HG03066 (cell line): Measurements from ENCODE around the gene LAMC3.
"Not testable (repeated sequence)": the region's sequence is repeated elsewhere in the genome, so short reads cannot be mapped to it uniquely, and the experiment has no call there.

Experiments used
- ATAC-seq: cut with Tn5 transposase; IDR thresholded peaks from one replicate; pipeline ENCODE4 v1.9.1; 2021; ENCODE audit warnings: low read depth; ENCODE audit not compliant: unreplicated experiment

Gene LAMC3

GRCh38 chr9:131092548-131093440 is 83.8 kb downstream of the LAMC3 start:
- no peak for ATAC-seq

GRCh38 chr9:131094015-131094414 is 85.0 kb downstream of the LAMC3 start:
- ATAC-seq: no peak

- no peak for ATAC-seq
Measured at GRCh38 chr9:131094622-131095021, 85.6 kb downstream of the LAMC3 start.

GRCh38 chr9:131095666-131096268 is 86.8 kb downstream of the LAMC3 start:
- ATAC-seq: no peak

- no peak for ATAC-seq
Measured at GRCh38 chr9:131096269-131097125, 87.5 kb downstream of the LAMC3 start, which contains the start of gene AIF1L. Gene AIF1L (plus strand): TSS chr9:131096531. CDS start chr9:131096630, 99 bp downstream.

- no peak for ATAC-seq
Measured at GRCh38 chr9:131097126-131097947, 88.4 kb downstream of the LAMC3 start.

GRCh38 chr9:131097948-131098278 is 88.9 kb downstream of the LAMC3 start:
- no peak for ATAC-seq

GRCh38 chr9:131098391-131099101 is 89.6 kb downstream of the LAMC3 start:
- no peak for ATAC-seq

GRCh38 chr9:131099102-131099606 is 90.2 kb downstream of the LAMC3 start:
- ATAC-seq: no peak

- not testable (repeated sequence) for ATAC-seq
Measured at GRCh38 chr9:131099845-131100244, 90.9 kb downstream of the LAMC3 start.

- ATAC-seq: no peak
Measured at GRCh38 chr9:131100445-131100844, 91.5 kb downstream of the LAMC3 start.

GRCh38 chr9:131101207-131101964 is 92.4 kb downstream of the LAMC3 start:
- no peak for ATAC-seq

GRCh38 chr9:131103024-131103423 is 94.0 kb downstream of the LAMC3 start:
- no peak for ATAC-seq

GRCh38 chr9:131103535-131103934 is 94.6 kb downstream of the LAMC3 start:
- ATAC-seq: no peak

- no peak for ATAC-seq
Measured at GRCh38 chr9:131104016-131104740, 95.2 kb downstream of the LAMC3 start.

- ATAC-seq: no peak
Measured at GRCh38 chr9:131105952-131106351, 97.0 kb downstream of the LAMC3 start.

- ATAC-seq: no peak
Measured at GRCh38 chr9:131107760-131108159, 98.8 kb downstream of the LAMC3 start.
